Stimulated activated CD4-positive, alpha-beta T cell treated with anti-CD3 and anti-CD28 coated beads, TNF-alpha, amount 100 ng/mL, for 24 hours (primary cell): ENCODE results near the gene NDEL1.

Source experiments
- DNase-seq, 3 experiments: peaks; one replicate each; pipeline ENCODE4 v3.0.0-alpha.2; 2020; ENCODE audit warnings: low read depth in 3 of 3

Gene NDEL1

GRCh38 chr17:8503368-8503767 lies 67.7 kb downstream of the NDEL1 start:
- no peak for DNase-seq

- DNase-seq, result no peak
Measured at GRCh38 chr17:8503807-8504206, 68.1 kb downstream of the NDEL1 start.

- no peak for DNase-seq
Measured at GRCh38 chr17:8504460-8505207, 69.0 kb downstream of the NDEL1 start.

- DNase-seq, result no peak
Measured at GRCh38 chr17:8506145-8506544, 70.5 kb downstream of the NDEL1 start.

GRCh38 chr17:8514801-8515200 lies 79.1 kb downstream of the NDEL1 start:
- no peak for DNase-seq
